ENCODE measurements around the gene GSTK1.
"Not testable (repeated sequence)": the region's sequence is repeated elsewhere in the genome, so short reads cannot be mapped to it uniquely, and the experiment has no call there.

GSTK1 gene

GRCh38 chr7:143279186-143280098 lies 16.2 kb downstream of the GSTK1 start:
- DNase-seq: no peak

GRCh38 chr7:143280160-143280559 lies 16.9 kb downstream of the GSTK1 start:
- no peak for DNase-seq

- DNase-seq: no peak
Observed at GRCh38 chr7:143280566-143280965, 17.3 kb downstream of the GSTK1 start.

- DNase-seq: no peak
Observed at GRCh38 chr7:143281529-143281928, 18.3 kb downstream of the GSTK1 start.

- no peak for DNase-seq
Observed at GRCh38 chr7:143282124-143282523, 18.9 kb downstream of the GSTK1 start.

- no peak for DNase-seq
Observed at GRCh38 chr7:143283381-143283780, 20.1 kb downstream of the GSTK1 start.

GRCh38 chr7:143284591-143285469 lies 21.6 kb downstream of the GSTK1 start, which contains the start of gene TMEM139:
Gene TMEM139, plus strand, starts transcription at chr7:143284958. Its CDS starts 1,000 bp downstream, at chr7:143285958.
- DNase-seq: no peak

- no peak for DNase-seq
Observed at GRCh38 chr7:143285470-143285778, 22.2 kb downstream of the GSTK1 start.

GRCh38 chr7:143285806-143286521 lies 22.7 kb downstream of the GSTK1 start:
- DNase-seq: no peak

GRCh38 chr7:143286522-143286890 lies 23.3 kb downstream of the GSTK1 start:
- no peak for DNase-seq

GRCh38 chr7:143287339-143287934 lies 24.2 kb downstream of the GSTK1 start:
- DNase-seq: no peak

- DNase-seq: peak; percentile 98 to 99
Observed at GRCh38 chr7:143287935-143288826, 24.9 kb downstream of the GSTK1 start, which contains the start of gene CASP2. Gene CASP2, plus strand, starts transcription at chr7:143288351. Its CDS starts 105 bp downstream, at chr7:143288456.

GRCh38 chr7:143288836-143289235 lies 25.6 kb downstream of the GSTK1 start:
- DNase-seq: no peak

- no peak for DNase-seq
Observed at GRCh38 chr7:143289421-143289820, 26.2 kb downstream of the GSTK1 start.

GRCh38 chr7:143289888-143290287 lies 26.6 kb downstream of the GSTK1 start:
- DNase-seq: not testable (repeated sequence)

GRCh38 chr7:143290293-143290692 lies 27.1 kb downstream of the GSTK1 start:
- DNase-seq: no peak

GRCh38 chr7:143292876-143293275 lies 29.6 kb downstream of the GSTK1 start:
- no peak for DNase-seq

GRCh38 chr7:143295870-143296269 lies 32.6 kb downstream of the GSTK1 start:
- DNase-seq: no peak

GRCh38 chr7:143296686-143297085 lies 33.4 kb downstream of the GSTK1 start:
- DNase-seq: no peak

GRCh38 chr7:143299346-143299745 lies 36.1 kb downstream of the GSTK1 start:
- no peak for DNase-seq

GRCh38 chr7:143299840-143300239 lies 36.6 kb downstream of the GSTK1 start:
- peak; percentile 69 to 72 for DNase-seq

All from activated T-cell treated with anti-CD3 and anti-CD28 coated beads, Interleukin-2, amount 50 U/mL, for 48 hours (primary cell).